HG03039 (cell line): ENCODE data around the gene DDX5.
"Not testable (repeated sequence)": the region's sequence is repeated elsewhere in the genome, so short reads cannot be mapped to it uniquely, and the experiment has no call there.

Experiments used
- ATAC-seq: cut with Tn5 transposase; IDR thresholded peaks from one replicate; pipeline ENCODE4 v1.9.1; 2021; ENCODE audit warnings: mild to moderate bottlenecking, moderate library complexity; ENCODE audit not compliant: unreplicated experiment

Gene DDX5

DNA sequence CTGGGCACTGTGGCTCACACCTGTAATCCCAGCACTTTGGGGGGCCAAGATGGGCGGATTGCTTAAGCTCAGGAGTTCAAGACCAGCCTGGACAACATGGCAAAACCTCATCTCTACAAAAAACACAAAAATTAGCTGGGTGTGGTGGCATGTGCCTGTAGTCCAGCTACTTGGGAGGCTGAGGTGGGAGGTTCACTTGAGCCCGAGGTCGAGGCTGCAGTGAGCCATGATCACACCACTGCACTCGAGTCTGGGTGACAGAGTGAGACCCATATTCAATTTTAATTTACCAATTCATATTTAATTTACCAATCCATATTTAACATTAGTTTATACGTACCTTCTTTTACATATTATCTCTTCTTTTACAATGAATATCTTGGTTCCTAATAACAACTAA, 10.8 kb downstream of the DDX5 start:
- not testable (repeated sequence) for ATAC-seq

DNA sequence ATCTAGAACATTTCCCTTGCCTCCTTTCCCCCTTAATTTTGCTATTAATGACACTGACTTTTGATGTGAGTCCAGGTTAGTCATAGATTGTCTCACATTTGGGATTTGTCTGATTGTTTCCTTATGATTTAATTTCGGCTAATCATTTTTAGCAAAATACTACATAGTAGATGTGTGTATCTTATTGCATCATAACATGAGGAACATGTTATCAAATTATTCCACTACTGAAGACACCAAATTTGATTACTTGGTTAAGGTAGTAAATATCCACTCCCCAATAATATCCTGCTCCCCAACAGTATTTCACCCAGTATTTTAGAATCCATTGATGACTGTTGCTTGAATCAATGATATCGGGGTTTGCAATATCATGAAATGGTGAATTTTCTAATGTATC, 12.0 kb downstream of the DDX5 start:
- no peak for ATAC-seq

DNA sequence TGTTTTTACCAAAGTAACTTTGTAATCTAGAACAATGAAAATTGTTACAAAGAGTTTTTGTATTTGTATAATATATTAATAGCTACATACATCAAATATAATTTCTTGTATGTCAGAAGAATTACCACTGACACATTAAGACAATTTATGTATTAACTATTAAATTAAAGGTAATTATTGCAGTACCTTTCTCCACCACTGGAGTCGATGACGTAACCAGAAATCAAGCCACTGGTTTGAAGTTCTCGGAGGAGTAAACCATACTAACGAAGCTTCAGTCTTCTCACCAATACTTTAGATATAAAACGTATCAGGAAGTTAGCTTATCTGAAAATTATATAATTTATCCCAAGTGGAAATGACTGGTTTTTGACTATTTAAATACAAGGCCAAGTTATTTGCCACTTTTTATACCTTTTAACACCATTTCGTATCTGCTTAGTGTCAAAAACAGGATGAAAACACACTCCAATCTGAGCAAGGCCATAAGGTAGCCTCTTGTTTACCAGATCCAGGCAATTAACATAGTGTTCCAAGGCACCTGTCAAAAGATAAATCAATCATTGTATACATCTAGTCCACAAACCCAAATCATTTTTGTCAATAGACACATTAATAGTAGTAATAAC, 13.5 kb downstream of the DDX5 start:
- ATAC-seq: no peak

DNA sequence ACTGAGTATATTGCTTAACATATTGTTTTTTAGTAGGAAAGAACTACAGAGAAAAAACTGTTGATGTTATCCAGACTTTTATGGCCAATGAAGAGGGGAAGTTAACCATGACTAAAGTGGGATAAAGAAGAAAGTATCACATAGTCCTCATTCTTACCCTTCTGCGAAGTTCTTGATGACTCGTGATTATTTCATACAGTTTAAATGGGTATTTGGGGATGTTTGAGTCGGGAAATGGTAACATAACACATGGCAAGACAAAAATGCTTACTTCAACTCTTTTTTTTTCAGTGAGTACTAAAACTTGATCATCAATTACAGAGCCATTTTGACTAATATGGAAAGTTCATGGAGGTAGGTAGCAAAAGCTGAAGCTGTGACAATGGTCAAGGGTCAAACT, 14.1 kb downstream of the DDX5 start:
- no peak for ATAC-seq

DNA sequence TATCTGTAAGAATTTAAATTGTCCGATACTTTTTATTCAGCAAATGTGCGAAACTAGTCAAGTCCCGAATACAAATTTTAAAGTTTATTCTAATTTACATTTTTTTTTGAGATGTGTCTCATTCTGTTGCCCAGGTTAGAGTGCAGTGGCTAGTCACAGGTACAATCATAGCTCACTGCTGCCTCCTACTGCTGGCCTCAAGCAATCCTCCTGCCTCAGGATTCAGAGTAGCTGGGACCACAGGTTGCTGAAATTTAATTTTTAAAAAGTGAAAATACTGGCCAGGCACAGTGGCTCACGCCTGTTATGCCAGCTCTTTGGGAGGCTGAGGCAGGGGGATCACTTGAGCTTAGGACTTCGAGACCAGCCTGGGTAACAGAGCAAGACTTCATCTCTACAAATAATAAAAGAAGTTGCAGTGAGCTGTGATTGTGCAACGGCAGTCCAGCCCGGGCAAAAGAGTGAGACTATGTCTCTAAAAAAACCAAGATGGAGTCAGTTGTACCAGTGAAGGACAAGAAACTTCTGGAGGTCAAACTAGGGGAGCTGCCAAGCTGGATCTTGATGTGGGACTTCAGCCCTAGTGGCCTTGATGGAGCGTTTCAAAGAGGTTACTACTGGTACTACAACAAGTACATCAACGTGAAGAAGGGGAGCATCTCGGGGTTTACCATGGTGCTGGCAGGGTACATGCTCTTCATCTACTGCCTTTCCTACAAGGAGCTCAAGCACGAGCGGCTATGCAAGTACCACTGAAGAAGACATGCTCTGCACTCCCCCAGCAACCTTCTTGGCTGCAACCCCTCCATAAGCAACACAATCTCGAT, 14.8 kb downstream of the DDX5 start:
- ATAC-seq: no peak

DNA sequence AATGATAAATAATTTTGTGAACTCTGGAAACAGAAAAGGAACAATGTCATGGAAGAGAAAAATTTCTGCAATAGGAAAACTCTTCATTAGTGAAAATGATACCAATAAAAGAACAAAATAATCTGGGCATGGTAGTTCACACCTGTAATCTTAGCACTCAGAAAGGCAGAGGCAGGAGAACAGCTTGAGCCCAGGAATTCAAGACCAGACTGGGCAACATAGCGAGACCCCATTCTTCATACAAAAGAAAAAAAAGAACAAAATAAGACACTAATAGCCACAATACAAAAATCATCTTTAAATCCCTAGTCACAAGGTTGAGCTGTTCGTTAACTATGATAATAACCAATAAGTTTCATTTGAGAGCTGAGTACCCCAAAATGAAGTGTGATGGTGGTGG, 17.8 kb downstream of the DDX5 start:
- no peak for ATAC-seq

DNA sequence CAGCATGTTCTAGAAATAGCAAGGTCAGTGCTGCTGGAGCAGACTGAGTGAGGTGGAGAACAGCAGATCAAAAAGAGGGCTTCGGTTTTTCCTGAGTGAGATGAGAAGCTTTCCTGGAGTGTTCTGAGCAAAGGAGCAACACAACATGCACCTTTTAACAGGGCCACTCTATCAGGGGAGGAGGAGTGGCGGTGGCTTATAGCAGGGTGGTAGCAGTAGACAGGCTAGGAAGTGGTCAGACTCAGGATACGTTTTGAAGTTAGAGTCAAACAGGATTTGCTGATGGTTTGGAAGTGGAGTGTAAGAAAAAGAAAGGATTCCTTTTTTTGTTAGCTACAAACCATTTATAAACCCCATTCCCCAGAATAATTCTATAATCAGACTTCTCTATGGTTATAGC, 21.7 kb downstream of the DDX5 start:
- no peak for ATAC-seq

DNA sequence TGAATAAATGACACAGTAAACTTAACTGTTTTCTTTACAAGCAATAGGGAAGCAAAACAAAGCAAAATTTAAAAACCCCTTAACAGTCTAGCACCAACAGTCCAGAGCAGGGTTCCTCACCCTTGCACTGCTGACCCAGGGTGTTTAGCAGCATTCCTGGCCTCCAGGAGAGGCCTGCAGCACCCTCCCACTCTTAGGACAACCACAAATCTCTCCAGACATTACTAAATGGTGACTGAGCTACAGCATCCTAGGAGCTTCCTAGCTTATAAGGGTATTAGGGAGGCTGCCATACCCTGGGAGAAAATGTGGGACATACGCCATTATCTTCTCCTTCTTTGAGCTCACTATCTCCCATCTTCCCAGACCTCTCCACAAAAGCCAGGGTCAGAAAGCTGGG, 25.1 kb downstream of the DDX5 start:
- ATAC-seq: no peak

DNA sequence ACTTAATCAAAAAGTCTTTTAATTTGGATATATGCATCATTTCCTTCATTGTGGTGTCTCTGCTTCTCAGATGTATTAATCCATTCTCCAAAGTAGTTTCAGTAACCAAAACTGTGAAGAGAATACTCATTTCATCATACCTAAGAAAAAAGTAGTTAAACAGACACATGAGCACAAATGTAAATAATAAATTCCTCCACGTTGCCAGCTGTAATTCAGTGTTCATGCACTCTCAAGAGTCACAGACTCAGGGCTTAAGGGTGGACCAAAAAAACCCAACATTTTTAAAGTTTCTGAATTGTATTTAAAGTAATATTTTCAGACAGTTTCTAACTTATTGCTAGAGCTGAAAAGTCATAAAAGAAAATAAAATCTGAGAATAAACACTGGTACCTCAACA, 28.2 kb downstream of the DDX5 start:
- no peak for ATAC-seq

DNA sequence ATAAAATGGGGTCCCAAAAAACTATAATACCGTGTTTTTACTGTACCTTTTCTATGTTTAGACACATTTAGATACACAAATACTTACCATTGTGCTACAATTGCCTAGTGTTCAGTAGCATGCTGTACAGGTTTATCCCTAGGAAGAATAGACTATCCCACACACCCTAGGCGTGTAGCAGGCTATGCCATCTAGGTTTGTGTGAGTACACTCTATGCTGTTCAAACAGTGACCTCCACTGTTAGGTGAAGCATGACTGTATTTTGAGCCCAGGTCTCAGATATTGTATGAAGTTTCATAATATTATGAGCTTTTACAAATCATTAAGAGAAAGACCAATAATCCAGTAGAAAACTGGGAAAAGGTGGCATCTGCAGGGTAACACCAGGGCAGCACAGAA, 33.5 kb downstream of the DDX5 start:
- no peak for ATAC-seq

DNA sequence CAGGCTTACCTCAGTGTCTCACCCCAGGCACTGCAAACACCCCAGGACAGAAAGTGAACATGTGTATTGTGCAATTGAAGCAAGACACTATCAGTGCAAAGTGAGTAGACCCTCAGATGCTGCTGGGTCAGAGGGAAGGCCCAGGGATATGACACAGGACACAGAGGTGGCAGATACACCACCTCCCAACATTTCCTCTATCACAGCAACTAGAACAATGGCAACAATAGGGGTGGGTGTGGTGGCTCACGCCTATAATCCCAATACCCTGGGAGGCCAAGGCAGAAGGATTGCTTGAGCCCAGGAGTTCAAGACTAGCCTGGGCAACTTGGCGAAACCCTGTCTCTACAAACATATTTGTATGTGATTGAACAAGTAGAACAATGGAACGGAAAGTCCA, 34.6 kb downstream of the DDX5 start:
- no peak for ATAC-seq

DNA sequence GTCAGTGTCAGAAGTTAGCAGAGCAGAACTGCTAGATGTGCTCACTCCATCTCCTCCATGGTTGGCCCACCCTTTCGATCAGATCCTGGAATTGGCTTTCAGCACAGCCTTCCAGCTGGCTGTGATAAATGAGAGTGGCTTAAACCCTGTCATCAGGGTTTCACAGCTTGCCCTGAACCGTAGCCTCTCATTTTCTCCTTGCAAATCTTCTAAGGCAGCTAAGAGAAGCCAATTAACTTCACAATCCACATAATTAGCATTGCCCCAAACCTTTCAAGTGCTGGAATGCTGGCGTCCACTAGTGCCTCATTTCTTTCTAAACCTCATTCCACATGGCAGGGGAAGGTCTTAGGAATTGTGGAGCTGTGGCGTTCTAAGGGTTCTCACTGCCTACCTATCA, 35.5 kb downstream of the DDX5 start:
- ATAC-seq: no peak

DNA sequence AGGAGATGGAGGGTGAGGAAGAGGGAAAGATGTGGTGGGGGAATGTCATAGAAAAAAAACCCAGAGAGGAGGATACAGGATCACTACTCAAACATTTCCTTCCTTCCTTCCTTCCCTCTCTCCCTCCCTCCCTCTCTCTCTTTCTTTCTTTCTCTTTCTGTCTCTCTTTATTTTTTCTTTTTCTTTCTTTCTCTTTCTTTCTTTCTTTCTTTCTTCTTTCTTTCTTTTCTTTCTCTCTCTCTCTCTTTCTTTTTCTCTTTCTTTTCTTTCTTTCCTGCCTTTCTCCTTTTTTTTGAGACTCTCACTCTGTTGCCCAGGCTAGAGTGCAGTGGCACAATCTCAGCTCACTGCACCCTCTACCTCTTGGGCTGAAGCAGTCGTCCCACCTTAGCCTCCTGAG, 39.3 kb downstream of the DDX5 start:
- ATAC-seq: not testable (repeated sequence)

DNA sequence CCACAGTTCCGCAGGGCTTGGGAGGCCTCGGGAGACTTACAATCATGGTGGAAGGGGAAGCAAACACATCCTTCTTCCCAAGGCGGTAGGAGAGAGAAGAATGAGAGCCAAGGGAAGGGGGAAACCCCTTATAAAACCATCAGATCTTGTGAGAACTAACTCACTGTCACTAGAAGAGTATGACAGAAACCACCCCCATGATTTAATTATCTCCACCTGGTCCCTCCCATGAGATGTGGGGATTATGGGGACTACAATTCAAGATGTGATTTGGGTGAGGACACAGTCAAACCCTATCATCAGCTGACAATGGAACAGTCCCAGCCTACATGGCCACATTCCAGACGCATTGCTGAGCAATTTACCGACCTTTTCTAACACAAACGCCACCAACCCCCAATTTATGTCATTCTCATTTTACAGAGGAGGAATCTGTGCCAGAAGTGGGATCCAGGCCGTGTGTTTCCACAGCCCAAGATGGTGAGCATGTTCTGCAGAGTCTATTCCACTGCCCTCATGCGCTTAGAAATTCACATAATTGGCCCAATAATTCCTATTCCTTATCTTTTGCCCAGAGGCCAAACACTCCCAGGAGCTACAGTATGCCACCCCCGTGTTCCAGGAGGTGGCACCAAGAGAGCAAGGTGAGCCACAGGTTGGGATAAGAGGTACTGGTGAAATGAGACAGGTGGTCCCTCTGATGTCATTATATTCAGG, 39.9 kb downstream of the DDX5 start:
- ATAC-seq: no peak

DNA sequence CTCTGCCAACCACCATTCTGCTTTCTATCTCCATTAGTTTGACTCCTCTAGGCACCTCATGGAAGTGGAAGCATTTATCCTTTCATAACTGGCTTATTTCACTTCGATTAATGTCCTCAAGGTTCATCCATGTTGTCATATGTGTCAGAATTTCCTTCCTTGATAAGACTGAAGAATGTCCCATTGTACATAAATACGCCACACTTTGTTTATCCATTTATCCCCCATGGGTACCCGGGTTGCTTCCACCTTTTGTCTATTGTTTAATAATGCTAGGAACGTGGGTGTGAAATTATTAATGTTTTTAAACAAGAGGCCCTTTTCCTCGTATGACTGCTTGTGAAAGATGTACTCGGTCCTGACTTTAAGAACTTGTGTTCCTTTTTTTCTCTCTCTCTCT, 44.3 kb downstream of the DDX5 start:
- ATAC-seq: no peak

DNA sequence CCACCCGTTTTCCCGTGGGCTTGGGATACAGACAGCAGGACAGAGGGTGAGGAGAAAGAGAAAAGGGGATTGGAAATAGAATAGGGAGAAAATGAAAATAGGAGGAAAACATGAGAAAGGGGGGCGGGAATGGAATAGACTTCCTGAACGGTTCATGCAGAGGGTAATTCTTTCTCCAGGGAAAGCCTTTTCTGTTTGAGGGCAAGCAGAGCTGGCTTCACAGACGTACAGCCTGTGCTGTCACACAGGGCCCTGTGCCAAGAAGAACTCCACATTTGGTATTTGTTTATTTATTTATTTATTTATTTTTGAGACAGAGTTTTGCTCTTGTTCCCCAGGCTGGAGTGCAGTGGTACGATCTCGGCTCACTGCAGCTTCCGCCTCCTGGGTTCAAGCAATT, 45.1 kb downstream of the DDX5 start:
- ATAC-seq: no peak

DNA sequence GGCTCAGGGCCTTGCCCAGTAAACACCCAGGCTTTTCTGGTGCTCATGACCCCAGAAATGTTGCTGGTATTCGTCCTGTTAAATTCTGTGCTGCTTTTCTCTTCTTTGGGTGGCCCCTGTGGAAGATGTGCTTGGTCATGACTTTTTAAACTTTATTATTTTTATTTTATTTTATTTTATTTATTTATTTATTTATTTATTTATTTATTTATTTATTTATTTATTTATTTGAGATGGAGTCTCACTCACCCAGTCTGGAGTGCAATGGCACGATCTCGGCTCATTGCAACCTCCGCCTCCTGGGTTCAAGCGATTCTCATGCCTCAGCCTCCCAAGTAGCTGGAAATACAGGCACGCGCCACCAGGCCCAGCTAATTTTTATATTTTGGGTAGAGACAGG, 46.3 kb downstream of the DDX5 start:
- not testable (repeated sequence) for ATAC-seq

DNA sequence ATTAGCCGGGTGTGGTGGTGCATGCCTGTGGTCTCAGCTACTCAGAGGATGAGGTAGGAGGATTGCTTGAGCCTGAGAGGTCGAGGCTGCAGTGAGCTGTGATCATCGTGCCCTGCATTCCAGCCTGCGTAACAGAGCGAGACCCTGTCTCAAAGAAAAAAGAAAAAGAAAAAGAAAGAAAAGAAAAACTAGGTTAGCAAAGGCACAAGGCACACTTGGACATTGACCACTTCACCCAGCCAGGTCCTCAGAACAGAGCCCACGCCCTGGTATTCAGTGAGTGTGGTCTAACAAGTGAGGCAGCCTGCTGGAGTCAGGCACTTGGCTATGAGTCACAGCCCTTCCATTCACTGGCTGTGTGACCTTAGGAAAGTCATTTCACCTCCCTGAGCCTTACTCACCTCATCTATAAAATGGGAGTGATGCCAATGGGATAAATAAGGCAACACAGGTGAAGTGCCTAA, 46.8 kb downstream of the DDX5 start:
- no peak for ATAC-seq

DNA sequence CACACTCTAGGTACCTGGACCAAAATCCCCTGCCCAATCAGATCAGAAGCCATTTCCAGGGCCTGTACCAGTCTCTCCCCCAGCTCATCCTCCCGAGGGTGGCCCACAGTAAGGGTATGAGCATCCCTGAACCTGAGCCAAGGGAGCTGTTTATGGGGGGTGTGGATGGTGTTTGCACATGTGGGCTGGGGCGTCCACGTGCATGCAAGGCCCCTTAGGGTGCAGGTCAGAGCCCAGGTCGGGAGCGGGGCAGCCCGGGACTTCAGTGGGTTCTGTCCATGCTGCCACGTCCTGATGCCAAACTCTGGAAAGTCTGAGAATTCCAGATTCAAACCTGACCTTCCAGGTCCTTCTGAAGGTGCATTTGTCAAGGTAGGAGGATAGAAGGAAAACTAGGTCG, 47.3 kb downstream of the DDX5 start:
- no peak for ATAC-seq

DNA sequence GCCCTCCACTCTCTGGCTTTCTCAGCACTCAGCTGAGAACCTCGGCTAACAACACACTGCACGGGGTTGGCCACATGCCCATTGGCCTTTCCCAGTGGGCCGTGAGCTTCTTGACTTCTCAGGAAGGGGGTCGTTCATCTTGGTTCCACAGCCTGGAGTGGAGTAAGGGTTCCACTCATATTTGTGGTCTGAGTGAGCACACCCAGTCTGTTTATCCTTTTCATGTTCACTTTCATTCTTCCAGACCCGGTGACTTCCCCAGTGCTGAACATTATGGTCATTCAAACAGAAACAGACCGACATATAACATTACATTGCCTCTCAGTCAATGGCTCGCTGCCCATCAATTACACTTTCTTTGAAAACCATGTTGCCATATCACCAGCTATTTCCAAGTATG, 48.9 kb downstream of the DDX5 start:
- ATAC-seq: no peak

DNA sequence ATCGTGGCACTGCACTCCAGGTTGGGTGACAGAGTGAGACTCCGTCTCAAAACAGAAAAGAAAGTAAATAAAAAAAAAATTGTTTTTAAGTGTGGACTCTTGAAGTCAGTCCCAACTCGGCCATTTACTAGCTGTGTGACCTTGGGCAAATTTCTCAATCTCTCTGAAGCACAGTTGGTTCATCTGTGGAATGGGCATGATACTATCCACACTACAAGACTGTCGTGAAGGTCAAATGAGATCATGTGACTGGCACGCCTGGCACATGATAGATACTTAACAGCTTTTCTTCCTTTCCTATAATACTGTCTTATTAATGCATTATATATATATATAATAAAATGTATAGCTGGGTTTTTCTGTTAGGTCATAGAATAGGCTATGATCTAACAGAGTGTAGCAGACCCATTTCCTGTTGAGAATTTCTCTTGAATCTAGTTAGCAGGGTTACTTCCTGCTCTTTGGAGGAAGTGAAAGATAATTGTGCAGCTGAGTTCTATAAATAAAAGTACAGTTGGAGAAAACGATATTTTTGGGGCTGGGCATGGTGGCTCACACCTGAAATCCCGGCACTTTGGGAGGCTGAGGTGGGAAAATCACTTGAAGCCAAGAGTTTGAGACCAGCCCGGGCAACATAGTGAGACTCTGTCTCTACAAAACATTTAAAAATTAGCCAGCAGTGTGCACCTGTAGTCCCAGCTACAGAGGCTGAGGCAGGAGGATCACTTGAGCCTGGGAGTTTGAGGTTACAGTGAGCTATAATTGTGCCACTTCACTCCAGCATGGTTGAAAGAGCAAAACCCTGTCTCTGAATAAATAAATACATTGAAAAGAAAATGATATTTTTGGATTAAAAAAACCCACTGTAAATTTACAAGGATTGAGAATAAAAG, 49.9 kb downstream of the DDX5 start:
- ATAC-seq: no peak
